Measurements from ENCODE around the gene SPESP1.

SPESP1 gene

DNA sequence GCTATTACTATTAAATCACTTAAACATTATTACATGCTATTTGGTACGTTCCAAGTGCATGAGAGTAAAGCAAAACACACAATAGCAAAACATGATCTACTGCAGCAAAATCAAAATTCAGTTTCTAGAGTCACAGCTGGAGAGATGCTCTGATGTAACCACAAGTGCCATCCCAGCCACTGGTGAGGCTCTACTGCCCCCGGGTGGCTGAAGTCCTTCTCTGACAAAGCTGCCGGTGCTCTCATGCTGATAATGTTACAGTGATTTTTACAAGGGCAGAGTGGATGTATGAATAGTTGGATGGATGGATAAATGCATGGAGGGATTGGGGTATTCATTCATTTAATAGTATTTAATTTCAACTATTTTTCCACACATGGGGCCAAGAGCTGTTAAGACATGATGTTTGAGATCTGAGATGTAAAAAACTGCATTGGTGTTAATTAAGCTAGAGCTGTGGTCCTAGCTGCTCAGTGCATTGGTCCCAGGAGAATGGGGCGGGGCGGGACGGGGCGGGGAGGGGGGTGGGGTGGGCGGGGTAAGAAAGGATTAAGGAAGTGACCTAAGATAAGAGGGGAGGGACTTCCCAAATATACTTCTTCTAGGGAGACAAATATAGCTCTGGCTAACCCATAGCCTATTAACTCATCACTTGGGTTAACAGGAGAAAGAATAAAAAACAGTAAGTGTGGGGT lies 5.3 kb upstream of the SPESP1 start:
- TF ChIP-seq, protein P1, sequence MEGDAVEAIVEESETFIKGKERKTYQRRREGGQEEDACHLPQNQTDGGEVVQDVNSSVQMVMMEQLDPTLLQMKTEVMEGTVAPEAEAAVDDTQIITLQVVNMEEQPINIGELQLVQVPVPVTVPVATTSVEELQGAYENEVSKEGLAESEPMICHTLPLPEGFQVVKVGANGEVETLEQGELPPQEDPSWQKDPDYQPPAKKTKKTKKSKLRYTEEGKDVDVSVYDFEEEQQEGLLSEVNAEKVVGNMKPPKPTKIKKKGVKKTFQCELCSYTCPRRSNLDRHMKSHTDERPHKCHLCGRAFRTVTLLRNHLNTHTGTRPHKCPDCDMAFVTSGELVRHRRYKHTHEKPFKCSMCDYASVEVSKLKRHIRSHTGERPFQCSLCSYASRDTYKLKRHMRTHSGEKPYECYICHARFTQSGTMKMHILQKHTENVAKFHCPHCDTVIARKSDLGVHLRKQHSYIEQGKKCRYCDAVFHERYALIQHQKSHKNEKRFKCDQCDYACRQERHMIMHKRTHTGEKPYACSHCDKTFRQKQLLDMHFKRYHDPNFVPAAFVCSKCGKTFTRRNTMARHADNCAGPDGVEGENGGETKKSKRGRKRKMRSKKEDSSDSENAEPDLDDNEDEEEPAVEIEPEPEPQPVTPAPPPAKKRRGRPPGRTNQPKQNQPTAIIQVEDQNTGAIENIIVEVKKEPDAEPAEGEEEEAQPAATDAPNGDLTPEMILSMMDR (IDR thresholded peaks at IDR 0.05; ENCODE audit: low read depth, low read length) = peak; percentile 92
- peak; percentile 29 for DNase-seq (ENCODE audit: extremely low read depth, low read depth)

DNA sequence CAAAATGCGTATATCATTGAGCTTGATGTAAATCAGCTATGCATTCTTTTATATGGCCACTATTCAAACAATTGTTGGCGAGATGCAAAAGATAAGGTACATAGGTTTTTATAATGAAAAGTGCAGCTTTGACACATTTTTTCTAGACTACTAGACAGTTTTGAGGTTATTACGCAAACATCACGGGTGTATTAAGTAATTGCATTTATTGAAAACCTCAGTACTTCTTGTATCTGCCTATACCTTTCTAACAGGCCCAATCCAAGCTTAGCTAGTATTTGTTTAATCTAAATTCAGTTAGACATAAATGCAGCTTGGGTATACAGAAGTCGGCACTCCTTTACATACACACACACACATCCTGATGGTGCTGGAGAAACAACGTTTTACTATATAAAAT lies 2.7 kb downstream of the SPESP1 start:
- no peak for DNase-seq (ENCODE audit: extremely low read depth, low read depth)
- TF ChIP-seq, protein P1 (IDR thresholded peaks at IDR 0.05; ENCODE audit: low read depth, low read length) = no peak

DNA sequence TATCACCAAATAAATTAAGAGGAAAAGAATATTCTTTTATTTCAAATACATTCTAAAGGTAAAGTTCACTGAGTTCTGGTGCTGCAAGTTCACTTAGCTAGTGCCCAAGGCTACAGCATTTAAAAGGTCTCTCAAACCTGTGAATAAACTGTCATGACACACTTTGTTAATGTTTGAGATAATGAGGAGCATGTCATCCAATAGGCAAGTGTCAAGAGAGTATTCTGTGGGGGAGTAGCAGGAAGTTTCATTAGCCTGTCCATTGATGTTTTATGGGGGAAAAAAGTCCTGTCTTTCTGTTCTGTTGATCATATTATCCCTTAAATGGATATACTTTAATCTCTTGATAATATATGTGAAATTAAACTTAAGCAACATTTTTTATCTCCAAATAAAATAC lies 4.0 kb downstream of the SPESP1 start:
- DNase-seq (ENCODE audit: extremely low read depth, low read depth) = no peak
- TF ChIP-seq, protein P1 (IDR thresholded peaks at IDR 0.05; ENCODE audit: low read depth, low read length) = no peak

DNA sequence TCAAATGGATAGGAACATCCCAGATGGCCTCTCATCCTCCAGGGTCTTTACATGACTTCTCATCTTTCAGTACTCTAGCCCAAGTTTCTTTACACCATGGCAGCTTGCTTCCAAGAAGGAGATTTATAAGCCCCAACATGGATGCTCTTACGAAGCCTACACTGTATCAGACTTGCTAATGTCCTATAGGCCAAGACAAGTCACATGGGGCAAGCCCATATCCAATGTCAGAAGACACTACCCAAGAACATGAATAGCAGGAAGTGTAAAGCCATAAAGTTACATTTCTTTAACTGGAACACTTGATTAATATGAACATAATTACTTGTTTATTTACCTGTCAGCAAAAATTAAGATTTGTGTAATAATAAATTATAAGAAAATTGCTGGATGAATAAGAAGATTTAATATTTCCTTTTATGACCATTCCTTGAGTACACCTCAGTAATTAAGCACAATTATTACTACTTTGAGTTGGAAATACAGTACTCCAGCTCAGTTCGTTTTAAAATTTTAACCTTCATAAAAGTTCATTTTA lies 5.1 kb downstream of the SPESP1 start:
- TF ChIP-seq, protein P1 (IDR thresholded peaks at IDR 0.05; ENCODE audit: low read depth, low read length) = no peak
- no peak for DNase-seq (ENCODE audit: extremely low read depth, low read depth)

DNA sequence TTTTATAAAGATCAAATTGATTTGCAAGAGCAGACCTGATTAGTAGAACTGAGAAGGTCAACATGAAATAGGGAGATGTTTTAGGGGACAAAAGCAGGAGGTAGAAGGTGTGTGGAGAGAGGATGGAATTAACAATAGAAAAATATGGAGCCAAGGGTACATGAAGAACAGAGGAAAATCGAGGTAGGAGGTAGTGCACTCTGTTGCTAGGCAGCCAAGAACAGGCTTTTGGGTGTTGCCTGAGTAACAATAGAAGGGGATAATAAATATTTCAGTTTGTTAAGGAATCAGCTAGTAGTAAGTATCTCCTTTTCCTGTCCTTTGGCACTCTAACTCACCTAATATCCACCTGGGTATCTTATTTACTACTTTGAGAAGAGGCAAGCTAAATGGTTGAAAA lies 9.2 kb downstream of the SPESP1 start:
- no peak for DNase-seq (ENCODE audit: extremely low read depth, low read depth)
- TF ChIP-seq, protein P1 (IDR thresholded peaks at IDR 0.05; ENCODE audit: low read depth, low read length) = no peak

DNA sequence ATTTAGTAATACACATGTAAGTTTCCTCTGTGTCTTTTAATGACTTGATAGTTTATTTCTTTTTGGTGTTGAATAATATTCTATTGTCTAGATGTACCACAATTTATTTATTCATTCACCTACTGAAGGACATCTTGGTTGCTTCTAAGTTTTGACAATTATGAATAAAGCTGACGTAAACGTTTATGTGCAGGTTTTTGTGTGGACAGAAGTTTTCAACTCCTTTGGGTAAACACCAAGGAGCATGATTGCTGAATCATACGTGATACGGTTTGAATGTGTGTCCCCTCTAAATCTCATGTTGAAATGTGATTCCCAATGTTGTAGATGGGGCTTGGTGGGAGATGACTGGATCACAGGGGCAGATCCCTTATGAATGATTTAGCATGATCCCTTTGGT lies 21.5 kb downstream of the SPESP1 start:
- DNase-seq (ENCODE audit: extremely low read depth, low read depth) = no peak
- TF ChIP-seq, protein P1 (IDR thresholded peaks at IDR 0.05; ENCODE audit: low read depth, low read length) = no peak

DNA sequence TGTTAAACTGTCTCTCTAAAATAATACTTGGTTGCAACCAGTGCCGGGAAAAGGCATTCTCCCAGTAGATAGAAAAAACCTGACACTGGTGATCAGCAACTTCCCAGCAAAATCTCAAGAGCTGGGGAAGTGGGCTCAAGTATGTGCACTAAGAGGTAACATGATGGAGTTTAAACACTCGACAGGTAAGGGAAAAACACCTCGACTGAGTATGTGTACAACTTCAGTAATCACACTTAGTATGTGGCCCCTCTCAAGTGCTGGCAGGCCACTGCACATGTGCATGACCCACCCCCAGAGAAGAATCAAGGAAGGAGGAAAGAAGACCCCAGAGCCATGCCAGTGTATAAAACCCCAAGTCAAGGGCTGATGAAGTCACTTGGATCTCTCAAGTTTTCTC lies 27.4 kb downstream of the SPESP1 start:
- TF ChIP-seq, protein P1 (IDR thresholded peaks at IDR 0.05; ENCODE audit: low read depth, low read length) = no peak
- DNase-seq (ENCODE audit: extremely low read depth, low read depth) = no peak

Measured in AG09319 (cell line).